ENCODE results near the gene DPEP1. TPM values are rescaled to one million over a fixed set of nuclear protein-coding genes. Genes with fewer than 3 reads are reported as not detected.
"Not testable (repeated sequence)": the region's sequence is repeated elsewhere in the genome, so short reads cannot be mapped to it uniquely, and the experiment has no call there.

Gene DPEP1
- total RNA-seq, 1 donor from 2014 or later: 36.3 TPM

DNA sequence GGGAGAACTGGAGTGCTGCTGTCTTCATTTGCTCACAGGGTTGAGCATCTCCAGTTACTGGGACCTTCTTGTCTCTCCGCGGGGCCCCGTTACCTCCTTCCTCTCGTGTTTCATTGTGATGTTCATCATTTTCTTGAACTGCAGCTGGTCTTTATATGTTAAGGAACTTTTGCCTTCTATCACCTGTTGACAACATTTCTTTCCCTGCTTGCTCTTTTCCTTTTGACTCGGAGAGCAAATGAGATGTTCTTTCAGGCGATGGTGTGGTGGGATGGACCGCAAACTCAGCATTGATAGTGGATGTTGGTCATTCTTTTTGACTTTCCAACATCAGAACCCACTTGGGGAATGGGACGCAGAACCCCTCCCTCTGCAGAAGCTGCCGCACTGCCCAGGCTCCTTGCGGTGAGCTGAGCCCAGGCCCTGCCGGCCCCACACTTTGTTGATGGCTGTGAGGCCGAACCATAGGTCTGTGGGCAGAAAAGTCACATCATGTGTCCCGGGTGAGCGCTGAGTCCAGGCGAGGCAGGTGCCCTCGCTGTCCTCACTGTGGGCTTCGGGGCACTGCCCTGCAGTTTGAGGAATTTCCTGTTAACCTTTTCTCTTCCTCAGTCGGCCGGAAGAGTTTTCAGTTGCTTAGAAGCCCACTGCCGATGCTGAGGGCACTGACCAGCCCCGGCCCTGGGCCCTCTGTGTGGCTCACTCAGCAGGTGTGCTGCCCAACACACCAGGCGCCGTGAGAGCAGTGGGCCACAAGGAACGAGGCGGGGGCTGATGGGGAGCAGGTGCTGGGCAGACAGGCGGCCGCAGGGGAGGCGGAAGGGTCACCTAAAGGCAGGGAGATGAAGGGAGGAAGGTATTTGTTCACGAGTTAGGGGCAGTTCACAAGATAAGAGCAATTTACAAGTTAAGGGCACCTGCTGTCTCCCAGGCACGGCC, 45.5 kb upstream of the DPEP1 start:
- TF ChIP-seq, protein P1, sequence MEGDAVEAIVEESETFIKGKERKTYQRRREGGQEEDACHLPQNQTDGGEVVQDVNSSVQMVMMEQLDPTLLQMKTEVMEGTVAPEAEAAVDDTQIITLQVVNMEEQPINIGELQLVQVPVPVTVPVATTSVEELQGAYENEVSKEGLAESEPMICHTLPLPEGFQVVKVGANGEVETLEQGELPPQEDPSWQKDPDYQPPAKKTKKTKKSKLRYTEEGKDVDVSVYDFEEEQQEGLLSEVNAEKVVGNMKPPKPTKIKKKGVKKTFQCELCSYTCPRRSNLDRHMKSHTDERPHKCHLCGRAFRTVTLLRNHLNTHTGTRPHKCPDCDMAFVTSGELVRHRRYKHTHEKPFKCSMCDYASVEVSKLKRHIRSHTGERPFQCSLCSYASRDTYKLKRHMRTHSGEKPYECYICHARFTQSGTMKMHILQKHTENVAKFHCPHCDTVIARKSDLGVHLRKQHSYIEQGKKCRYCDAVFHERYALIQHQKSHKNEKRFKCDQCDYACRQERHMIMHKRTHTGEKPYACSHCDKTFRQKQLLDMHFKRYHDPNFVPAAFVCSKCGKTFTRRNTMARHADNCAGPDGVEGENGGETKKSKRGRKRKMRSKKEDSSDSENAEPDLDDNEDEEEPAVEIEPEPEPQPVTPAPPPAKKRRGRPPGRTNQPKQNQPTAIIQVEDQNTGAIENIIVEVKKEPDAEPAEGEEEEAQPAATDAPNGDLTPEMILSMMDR (IDR thresholded peaks at IDR 0.05; ENCODE audit: unreplicated experiment): no peak
- peaks cover 10% of the 10 kb centered on the region for H3K36me3 Mint-ChIP-seq (ENCODE audit: insufficient read depth)
- no peak for DNase-seq (ENCODE audit: low spot score, unreplicated experiment)
- H3K27me3 Mint-ChIP-seq: peaks cover 34% of the 10 kb centered on the region
- H3K4me3 Mint-ChIP-seq (ENCODE audit: low read depth): no peak overlapping the region
- peaks cover 20% of the 10 kb centered on the region for H3K4me1 Mint-ChIP-seq (ENCODE audit: low read depth)
- H3K9me3 Mint-ChIP-seq (ENCODE audit: low read depth): no peaks in the 10 kb centered on the region
- no peak overlapping the region for H3K27ac Mint-ChIP-seq

DNA sequence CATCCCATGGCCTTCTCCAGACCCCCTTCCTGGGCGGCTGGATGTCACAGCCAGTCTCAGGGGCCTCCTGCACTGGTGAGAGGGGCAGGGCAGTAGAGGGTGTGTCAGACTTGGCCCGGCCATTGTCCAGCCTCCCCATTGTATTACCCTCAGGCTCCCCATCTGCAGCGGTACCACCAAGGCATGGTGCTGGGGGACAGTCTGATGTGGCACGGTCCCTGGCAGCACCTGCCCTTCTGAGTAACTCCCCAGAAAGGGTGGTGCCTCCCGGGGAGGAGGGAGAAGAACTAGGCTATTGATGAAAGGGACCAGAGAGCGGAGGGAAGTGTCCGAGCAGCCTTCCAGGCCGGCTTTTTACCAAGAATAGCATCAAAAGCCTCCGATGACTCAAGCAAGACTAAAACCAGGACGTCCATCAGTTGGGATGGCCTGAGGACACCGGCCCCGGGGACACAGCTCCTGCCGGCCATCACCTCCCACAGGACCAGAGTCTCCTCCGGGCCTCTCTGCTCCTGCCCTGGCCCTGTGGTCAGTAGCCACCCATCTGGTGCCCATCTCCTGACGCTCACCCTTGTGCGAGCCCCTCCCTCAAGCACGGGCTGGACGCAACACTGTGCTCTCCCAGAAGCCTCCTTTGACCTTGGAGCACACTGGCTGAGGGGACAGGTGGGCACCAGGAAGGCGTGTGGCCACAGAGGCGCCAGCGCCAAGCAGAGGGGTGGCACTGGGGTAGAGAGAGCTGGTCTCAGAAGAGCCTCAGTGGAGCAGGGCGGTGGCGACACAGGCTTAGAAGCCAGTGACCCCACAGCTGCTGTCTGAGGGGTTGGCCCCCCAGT, 43.7 kb upstream of the DPEP1 start:
- no peak for DNase-seq (ENCODE audit: low spot score, unreplicated experiment)
- Mint-ChIP-seq H3K4me3 (ENCODE audit: low read depth) (no peak overlapping the region), H3K27ac (no peak overlapping the region), H3K9me3 (ENCODE audit: low read depth) (no peaks in the 10 kb centered on the region), H3K4me1 (ENCODE audit: low read depth) (peaks cover 14% of the 10 kb centered on the region), H3K27me3 (peaks cover 47% of the 10 kb centered on the region), H3K36me3 (ENCODE audit: insufficient read depth) (peaks cover 2% of the 10 kb centered on the region)
- TF ChIP-seq, protein P1 (IDR thresholded peaks at IDR 0.05; ENCODE audit: unreplicated experiment): no peak

DNA sequence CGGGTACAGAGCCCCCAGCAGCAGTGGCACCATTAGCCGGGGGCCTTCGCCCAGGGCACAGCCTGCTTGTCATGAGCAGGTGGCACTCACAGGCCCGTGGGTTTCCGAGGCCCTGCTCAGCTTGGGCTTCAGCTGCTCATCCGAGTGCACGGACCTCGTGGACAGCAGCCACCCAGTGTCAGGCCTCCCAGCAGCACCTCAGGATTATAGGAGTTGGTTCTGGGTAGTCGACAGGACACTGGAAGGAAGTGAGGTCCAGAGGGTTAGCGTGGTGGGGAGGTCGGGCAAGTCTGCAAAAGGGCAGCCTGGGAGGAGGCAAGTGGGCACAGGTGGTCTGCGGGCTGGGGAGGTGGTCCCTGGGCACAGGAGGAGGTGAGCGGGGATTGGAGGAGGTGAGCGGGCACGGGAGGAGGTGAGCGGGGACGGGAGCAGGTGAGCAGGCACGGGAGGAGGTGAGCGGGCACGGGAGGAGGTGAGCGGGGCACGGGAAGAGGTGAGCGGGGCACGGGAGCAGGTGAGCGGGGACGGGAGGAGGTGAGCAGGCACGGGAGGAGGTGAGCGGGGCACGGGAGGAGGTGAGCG, 43.0 kb upstream of the DPEP1 start:
- Mint-ChIP-seq H3K36me3 (ENCODE audit: insufficient read depth) (no peaks in the 10 kb centered on the region), H3K4me3 (ENCODE audit: low read depth) (no peak overlapping the region), H3K27me3 (peaks cover 47% of the 10 kb centered on the region), H3K4me1 (ENCODE audit: low read depth) (peaks cover 10% of the 10 kb centered on the region), H3K27ac (no peak overlapping the region), H3K9me3 (ENCODE audit: low read depth) (no peaks in the 10 kb centered on the region)
- TF ChIP-seq, protein P1 (IDR thresholded peaks at IDR 0.05; ENCODE audit: unreplicated experiment): no peak
- DNase-seq (ENCODE audit: low spot score, unreplicated experiment): no peak

DNA sequence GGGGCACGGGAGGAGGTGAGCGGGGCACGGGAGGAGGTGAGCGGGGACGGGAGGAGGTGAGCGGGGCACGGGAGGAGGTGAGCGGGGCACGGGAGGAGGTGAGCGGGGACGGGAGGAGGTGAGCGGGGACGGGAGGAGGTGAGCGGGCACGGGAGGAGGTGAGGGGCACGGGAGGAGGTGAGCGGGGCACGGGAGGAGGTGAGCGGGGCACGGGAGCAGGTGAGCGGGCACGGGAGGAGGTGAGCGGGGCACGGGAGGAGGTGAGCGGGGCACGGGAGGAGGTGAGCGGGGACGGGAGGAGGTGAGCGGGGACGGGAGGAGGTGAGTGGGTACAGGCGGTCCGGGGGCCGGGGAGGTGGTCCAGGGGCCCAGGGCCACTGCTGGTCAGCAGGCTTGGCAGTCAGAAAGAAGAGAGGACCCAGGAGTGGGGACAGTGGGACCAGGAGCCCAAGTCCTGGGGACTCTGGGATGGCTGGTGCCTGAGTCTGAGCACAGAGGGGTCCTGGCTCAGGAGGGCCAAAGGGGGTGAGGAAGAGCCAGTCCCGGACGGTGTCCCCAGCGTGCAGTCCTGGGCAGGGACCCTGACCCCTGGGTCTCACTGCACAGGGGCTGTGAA, 42.4 kb upstream of the DPEP1 start:
- not testable (repeated sequence) for H3K9me3 Mint-ChIP-seq (ENCODE audit: low read depth); H3K27ac Mint-ChIP-seq; H3K36me3 Mint-ChIP-seq (ENCODE audit: insufficient read depth); H3K4me1 Mint-ChIP-seq (ENCODE audit: low read depth); H3K4me3 Mint-ChIP-seq (ENCODE audit: low read depth); DNase-seq (ENCODE audit: low spot score, unreplicated experiment)
- H3K27me3 Mint-ChIP-seq: peaks cover 47% of the 10 kb centered on the region

DNA sequence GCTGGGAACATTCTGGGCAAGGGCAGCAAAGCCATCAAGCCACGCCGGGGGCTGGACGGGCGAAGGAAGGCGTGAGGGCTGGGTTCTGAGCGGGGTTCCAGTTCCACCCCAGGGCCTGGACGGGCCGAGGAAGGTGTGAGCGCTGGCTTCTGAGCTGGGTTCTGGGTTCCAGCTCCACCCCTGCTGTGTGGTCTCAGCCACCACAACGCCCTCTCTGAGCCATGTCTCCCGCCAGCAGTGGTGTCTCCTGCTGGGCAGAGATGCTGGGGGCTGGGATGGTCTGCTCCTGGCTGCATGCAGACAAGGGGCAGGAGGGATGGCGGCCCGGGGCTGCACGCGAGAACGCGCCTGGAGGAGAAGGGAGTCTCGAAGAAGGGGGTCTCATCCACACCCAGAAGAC, 41.8 kb upstream of the DPEP1 start:
- DNase-seq (ENCODE audit: low spot score, unreplicated experiment): no peak
- Mint-ChIP-seq H3K9me3 (ENCODE audit: low read depth) (no peaks in the 10 kb centered on the region), H3K27me3 (peaks cover 44% of the 10 kb centered on the region), H3K36me3 (ENCODE audit: insufficient read depth) (no peaks in the 10 kb centered on the region), H3K4me3 (ENCODE audit: low read depth) (no peak overlapping the region), H3K4me1 (ENCODE audit: low read depth) (peaks cover 5% of the 10 kb centered on the region), H3K27ac (no peak overlapping the region)
- TF ChIP-seq, protein P1 (IDR thresholded peaks at IDR 0.05; ENCODE audit: unreplicated experiment): no peak

All from progenitor cell of endocrine pancreas (in vitro differentiated cells).